Measurements from ENCODE around the gene OR8D2.
"Not testable (repeated sequence)": the region's sequence is repeated elsewhere in the genome, so short reads cannot be mapped to it uniquely, and the experiment has no call there.

Gene OR8D2

GRCh38 chr11:124285610-124286344 lies 34.2 kb downstream of the OR8D2 start:
- no peak for DNase-seq

- no peak for DNase-seq
Measured at GRCh38 chr11:124278261-124278660, 41.7 kb downstream of the OR8D2 start.

- no peak for DNase-seq
Measured at GRCh38 chr11:124277804-124278203, 42.2 kb downstream of the OR8D2 start.

GRCh38 chr11:124277207-124277606 lies 42.8 kb downstream of the OR8D2 start:
- no peak for DNase-seq

- peak; percentile 43 for DNase-seq
Measured at GRCh38 chr11:124276081-124276480, 43.9 kb downstream of the OR8D2 start.

- no peak for DNase-seq
Measured at GRCh38 chr11:124274000-124274399, 46.0 kb downstream of the OR8D2 start.

GRCh38 chr11:124270886-124271285 lies 49.1 kb downstream of the OR8D2 start:
- not testable (repeated sequence) for DNase-seq
